HG02642 (cell line): ENCODE results near the gene LYRM2.

ENCODE experiments used
- ATAC-seq: cut with Tn5 transposase; IDR thresholded peaks from one replicate; pipeline ENCODE4 v1.9.1; 2021; ENCODE audit warnings: mild to moderate bottlenecking; ENCODE audit not compliant: unreplicated experiment, poor library complexity

Gene LYRM2

DNA sequence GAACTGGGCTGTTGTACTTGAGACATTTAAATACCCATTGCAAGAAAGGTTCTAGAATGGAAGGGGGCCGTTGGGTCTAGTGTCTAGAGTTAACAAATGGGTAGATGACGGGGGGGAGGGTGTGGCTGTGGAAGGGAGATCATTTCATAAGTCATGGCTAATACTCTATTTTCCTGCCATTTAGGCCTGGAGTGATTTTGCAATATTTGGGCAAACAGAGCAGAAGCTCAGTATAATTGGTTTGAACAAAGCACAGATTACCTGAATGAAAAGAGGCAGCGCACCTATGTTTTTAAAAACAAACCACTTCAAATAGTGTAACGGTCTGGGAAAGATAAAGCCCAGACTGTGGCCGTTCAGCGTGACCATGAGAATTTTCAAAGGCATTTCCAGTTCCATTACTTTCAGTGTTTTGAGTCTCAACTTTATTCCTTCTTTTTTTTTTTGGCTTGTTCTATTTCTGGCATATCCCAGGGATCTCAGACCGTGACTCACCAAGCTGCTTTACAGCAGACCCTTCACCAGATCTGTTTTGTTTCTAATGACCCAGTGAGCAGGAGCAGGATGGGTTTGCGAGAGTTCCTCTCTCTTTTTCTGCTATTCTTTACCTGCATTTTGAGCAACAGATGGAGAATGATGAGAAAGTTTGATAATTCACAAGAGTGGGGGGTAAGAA is 73.7 kb downstream of the LYRM2 start:
- ATAC-seq, result no peak

DNA sequence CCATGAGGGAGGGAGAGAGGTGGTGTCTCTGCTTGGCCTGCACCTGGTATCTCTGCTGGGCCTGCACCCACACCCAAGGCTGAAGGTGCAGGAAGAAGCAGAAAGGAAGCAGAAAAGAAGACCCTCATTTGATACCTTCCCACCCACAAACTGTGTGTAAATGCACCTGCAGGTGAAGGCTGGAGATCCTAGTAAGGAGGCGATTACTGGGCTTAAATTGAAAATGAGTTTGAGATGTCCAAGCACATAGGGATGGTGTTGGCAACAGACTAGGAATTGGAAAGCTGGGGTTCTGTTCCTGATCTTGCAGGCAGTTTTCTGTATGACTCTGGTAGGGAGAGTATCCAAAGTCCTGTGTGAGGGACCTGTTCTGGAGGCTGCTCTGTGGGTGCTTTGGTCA is 74.7 kb downstream of the LYRM2 start:
- no peak for ATAC-seq

DNA sequence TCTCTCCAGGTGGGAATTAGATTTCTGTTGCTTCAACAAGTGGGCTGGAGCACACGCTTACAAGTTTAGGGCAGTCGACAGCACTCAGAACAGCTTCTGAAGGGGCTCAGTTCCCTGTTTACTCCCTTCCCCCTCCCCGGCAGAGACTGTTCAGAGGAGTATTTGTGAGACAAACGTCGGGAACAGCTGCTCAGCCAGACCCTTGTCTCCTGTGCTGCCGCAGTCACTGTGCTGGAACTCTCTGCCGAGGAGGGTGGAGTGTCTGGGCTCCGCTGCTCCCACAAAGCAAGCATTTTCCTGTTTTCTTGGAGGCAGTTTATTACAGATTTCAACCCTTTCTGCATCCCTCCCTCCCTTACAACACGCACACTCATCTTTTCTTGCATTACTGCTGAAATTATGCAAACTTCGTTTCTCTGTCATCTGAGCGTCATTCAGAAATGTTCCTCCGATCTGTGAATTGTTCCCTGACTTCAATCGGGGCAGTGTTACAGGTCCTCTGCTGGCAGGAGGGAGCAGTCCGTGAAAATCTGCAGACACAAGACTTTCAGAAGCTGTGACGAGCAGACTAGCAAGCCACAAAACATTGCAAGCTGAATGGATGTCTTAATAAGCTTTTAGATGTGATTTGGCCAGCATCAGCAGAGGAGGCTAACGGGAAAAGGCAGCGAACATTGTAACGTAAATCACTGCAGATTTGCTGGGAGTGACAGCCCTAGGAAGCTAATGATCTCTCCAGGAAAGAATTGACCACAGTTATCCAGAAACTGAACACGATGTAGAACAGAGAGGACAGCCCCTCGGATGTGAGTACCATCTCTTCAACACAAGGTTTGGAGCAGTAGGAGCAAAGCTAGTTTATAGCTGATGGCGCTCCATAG is 76.2 kb downstream of the LYRM2 start:
- no peak for ATAC-seq

DNA sequence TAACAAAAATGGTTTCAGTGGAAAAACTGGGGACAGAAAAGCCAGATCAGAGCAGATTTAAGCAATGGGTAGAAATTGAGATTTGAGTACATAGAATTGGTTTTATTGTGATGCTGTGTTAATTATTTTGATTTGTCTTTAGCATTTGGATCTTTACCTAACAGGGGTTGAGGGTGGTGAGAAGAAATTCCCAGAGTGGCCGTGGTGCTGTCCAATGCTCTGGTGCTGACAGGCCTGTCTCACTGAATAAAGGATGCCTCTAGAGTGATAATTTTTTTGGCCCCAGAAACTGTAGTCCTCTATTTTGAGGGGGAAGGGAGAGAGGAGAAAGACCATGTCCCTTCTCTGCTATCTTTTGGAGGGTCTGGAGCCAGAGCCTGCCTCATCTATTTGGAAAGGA is 79.1 kb downstream of the LYRM2 start:
- no peak for ATAC-seq

DNA sequence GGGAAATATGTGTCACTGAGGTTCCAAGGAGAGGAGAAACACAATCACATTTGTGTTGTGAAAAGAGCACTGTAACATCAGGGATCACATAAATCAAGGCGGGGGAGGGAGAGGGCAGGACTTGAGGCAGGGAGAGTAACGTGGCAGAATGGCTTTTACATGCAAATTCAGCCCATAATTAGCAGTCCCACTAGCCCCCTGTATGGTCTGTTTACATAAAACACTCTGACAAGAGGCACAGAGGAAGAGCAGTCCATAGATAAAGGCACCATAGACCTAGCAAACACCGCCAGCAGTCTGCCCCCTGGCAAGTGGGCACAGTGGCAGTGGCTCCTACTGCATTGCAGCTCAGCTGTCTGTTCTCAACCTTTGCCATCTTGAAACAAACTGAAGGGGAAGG is 82.7 kb downstream of the LYRM2 start:
- no peak for ATAC-seq

DNA sequence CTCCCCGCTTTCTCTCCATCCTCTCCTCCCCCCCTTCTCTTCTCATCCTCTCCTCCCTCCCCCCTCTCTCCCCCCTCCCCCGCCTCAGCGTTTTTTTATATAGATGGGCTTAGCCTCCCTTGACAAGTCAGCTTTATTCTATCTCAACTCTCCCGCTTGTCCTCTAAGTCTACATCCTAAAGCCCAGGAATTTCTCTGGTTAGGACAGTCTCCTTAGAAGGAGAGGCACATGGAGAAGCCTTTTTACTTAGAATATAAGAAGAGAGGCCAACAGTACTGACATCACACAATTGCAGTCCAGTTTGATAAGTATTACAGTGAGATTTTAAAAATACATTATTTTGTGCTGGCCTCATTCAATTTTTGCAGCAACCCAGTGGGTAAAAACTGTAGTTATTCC is 83.5 kb downstream of the LYRM2 start:
- no peak for ATAC-seq

DNA sequence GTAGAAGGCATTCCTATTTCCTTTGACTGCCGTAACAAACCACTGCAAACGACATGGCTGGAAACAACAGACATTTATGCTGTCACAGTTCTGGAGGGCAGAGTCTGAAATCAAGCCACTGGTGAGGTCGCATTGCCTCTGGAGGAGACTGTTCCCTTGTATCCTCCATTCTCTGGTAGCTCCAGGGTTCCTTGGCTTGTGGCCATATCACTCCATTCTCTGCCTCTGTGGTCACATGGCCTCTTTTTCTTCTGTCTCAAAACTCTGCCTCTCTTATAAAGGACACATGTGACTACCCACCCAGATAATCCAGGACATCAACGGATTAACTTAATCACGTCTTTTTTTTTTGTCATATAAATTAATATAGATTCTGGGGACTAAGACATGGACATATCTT is 84.4 kb downstream of the LYRM2 start:
- ATAC-seq, result no peak

DNA sequence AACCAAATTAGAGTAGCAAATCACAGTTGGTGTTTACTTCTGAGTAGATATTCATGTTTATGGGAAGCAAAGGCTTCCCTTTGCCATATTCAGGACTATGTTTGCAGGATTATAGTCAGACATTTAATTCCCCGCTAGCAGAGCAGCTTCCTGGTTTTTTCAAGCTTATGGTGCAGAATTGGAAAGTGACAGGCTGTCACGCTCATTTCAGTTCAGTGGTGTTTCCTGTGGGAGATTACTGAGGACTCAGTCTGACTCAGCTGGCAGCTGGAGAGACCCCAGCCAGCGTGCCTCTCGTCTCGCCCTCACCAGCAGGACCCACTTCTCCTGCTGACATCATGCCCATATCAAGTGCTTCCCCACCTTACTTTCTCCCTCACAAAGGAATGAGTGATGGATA is 85.1 kb downstream of the LYRM2 start:
- no peak for ATAC-seq

DNA sequence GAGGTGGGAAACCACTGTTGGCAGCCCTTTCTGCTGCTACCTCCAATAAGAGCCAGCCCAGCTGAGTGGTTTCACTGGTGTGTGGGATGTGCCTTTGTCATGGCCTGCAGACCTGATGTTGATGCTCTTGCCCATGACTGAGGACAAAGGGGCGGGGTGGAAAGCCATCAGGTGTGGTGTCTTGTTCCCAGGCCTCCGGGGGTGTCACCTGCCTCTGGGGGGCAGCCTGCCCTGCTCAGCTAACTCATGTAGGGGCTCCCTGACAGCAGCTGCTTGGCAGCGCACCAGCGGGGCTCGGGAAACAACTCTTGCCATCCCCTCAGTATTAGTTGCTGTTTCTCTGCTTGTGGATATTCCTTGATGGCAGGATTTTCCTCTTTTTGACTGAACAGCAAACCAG is 91.3 kb downstream of the LYRM2 start:
- no peak for ATAC-seq

DNA sequence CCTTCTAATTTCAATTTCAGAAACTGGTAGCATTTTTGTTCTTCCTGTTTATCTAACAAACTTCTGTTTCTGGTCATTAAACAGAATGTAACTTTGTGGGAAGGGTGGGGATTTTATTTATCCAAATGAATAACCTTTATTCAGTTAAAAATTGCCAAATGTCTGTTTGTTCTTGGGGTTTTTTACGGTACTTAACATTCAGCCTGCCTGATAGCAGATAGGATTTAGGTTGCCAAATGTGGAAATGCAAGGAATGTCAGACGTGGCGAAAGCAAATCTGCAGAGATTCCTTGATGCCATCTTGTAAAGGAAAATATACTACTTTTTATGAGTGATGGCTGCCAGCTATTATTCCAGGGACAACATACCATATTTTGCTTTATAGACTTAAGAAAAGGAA is 95.7 kb downstream of the LYRM2 start:
- no peak for ATAC-seq

DNA sequence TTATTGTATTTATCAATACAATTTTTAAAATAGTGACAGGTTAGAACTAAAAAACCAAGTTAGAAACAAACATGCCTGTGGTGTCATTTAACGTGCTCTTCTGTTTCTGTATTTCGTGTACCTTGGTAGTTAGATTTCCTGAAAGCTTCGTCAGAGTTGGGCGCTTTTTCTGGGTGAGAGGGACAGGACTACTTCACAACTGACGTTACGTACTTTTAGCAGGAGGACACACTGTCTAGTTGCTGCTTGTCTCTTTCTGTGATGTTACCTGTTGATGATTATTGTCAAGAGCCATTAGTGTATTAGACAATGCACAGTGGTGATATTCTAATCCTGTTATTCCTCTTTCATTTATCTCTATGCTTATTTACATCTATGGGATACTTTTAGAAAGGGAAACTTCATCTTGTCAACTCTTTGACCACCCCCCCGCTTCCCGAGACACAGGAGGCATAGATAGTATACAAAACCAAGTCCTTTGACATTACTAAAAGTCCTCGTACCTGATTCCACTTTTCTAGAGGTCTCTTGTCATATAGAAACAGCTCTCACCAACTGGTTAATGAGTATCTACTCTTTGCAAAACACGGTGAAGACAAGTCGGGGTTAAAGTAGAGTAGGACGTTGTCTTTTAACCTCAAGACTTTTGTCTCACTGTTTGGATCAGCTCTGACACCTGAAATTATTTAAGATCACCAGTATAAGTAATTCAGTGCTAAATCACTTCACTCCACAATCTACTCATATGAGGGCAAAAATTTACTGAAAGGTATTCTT is 96.3 kb downstream of the LYRM2 start:
- ATAC-seq, result no peak

DNA sequence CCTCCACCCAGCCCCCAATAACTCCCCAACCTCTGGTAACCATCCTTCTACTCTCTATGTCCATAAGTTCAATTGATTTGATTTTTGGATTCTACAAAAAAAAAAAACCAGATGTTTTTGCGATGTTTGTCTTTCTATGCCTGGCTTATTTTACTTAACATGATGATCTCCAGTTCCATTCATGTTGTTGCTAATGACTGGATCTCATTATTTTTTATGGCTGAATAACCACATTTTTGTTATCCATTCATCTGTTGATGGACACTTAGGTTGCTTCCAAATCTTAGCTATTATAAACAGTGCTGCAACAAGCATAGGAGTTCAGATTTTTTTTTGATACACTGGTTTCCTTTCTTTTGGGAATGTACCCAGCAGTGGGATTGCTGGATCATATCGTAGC is 98.8 kb downstream of the LYRM2 start:
- no peak for ATAC-seq

DNA sequence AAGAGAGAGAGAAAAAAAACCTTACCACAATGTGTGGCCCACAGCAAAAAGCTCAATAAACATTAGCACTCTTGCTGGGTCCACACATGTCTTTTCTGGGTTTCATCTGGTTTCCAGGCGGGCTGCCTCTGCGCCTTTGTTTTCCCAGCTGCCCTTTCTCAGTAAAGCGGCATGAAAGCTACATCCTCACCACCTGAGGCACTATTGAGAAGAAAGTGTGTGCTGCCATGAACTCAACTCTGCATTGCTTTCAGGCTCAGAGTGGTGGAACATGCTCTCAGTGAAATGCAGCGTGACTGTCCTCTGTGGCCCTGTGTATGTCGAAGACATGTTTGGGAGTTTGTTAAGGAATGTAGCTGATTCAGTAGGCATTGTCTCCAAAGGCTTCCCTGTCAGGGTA is 102.3 kb downstream of the LYRM2 start:
- no peak for ATAC-seq

DNA sequence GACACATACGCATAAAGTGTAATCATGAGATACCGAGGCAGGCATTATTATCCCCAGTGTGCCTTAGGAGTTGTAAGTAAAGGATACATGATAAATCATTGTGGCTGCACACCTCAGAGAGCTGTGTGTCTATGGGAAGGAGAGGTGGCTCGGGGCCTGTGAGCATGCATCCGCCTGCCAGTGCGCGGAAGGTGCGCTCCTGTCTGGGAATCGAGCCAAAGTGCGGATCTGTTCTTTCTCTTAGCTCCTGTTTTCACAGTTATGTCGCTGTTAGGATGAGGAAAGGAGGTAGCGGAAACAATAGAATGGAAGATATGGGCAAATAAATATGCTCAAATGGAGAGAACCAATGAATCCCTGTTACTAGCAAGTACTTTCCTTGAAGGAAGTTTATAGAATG is 107.6 kb downstream of the LYRM2 start:
- no peak for ATAC-seq

DNA sequence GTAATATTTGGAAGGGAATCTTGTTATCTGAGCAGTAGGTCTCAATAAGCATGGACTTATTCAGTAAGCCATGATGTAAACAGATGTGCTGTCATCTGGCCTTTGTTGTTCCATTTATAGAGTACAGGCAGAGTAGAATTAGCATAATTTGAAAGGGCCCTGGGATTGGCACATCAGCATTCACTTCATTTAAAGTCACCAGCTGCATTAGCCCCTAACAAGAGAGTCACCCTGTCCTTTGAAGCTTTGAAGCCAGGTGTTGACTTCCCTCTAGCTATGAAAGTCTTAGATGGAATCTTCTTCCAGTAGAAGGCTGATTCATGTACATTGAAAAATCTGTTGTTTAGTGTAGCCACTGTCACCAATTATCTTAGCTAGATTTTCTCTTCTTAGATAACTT is 109.7 kb downstream of the LYRM2 start:
- ATAC-seq, result no peak

DNA sequence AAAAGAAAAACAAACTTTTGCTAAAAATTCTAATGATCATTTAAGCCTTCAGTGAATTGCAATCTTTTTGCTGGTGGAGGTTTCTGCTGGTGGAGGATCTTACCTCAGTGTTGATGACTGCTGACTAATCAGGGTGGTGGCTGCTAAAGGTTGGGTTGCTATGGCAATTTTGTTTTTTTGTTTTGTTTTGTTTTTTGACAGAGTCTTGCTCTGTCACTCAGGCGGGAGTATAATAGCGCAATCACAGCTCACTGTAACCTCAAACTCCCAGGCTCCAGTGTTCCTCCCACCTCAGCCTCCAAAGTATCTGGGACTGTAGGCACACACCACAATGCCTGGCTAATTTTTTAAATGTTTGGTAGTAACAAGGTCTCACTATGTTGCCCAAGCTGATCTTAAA is 110.9 kb downstream of the LYRM2 start:
- no peak for ATAC-seq

DNA sequence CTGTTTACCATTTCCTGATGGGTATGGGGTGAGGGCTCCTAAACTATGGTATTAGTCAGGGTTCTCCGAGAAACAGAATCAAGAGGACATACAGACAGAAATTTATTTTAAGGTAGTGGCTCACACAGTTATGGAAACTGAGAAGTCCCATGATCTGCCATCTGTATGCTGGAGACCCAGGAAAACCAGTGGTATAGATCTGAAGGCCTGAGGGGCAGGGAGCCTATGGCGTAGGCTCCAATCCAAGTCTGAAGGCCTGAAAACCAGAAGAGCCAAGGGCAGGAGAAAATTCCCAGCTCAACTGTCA is 112.0 kb downstream of the LYRM2 start:
- ATAC-seq, result no peak

DNA sequence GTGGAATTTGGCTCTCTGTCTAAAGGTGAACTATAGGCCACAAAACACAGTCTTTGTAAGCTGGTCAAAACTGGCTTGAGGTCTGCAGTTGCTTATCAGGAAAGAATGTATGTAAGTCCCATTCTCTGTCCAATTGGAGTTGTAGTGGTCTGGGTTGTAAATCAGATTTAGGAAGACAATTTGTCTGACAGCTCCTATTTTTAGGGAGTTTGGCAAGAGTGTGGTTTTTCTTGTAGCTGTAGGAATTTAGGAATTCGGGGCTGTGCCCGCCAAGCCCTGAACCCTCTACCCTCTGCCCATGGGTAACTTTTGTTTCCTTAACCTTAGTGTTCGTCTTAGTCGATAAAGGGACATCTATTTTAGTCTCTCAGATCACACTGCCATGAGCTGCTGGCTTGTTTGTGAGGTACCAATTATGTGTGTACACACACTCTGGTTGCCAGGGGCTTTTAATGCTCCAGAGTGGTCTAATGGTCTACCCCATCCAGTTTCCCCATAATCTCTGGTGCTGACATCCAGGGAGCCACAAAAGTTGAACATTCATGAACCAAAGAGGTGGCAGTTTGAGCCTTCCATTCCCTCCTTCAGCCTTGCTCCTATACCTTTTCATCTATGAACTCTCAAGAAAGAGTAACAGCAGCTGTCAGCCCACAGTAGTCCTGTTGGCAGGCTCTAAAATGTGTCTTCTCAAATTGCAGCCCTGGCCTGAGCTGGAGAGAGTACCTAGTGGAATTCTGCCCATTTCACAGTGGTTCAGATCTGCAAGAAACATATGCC is 112.6 kb downstream of the LYRM2 start:
- ATAC-seq, result no peak

DNA sequence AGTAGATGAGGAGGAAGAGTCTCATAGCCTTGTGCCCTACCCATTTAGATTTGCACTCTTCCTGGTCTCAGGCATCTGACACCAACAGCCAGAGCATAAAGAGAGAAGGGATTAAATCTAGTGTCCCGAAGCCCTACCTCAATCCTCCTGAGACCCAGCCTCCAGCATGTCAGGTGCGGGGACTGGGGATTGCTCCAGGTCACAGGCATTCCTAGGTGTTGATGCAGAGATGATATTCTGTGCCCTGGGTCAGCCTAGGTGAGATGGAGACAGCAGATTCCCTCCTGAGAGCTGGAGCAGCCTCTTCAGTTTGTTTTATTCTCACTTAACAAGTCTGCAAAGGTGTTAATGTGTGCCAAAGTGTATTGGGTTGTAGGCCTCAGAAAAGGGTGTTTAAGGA is 115.8 kb downstream of the LYRM2 start:
- ATAC-seq, result no peak

DNA sequence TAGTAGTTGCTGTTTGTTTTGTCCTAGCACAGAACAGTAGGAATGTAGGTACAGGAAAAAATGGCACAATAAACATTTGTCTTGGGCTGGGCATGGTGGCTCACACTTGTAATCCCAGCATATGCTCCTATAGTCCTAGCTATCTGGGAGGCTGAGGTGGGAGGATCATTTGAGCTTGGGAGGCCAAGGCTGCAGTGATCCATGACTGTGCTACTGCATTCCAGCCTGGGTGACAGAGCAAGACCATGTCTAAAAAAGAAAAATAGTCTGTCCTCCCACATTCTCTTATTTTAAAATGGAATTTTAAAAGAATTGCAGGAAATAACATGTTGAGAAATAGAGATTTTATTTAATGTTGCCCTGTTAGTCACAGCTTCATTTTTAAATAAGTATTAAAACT is 117.8 kb downstream of the LYRM2 start:
- no peak for ATAC-seq
